PC-3 (cell line): Measurements from ENCODE around the gene SARNP. TPM values are rescaled to one million over a fixed set of nuclear protein-coding genes. Genes with fewer than 3 reads are reported as not detected.
A peak's percentile ranks its signal among the peaks of the same experiment; 100 is the strongest.

Experiments used
- ATAC-seq: fragments of 200-7000 bp; cut with Tn5 transposase; 2 replicates; pipeline ENCODE4 v1.9.1; 2020; ENCODE audit warnings: mild to moderate bottlenecking, moderate library complexity
- BruUV-seq: library from RNA; stranded (reverse); fragments of 400-500 nt; replicated peaks from 2 replicates; lab custom pipeline; 2021; lab: Mats Ljungman, UMichigan
- CTCF ChIA-PET: fragments of 300-600 bp; sonication (Branson Sonifier 250); formaldehyde crosslinking; loops from one replicate; lab custom pipeline; 2022; ENCODE audit warnings: antibody characterized with exemption; lab: Charles Lee
- POLR2A ChIA-PET: fragments of 300-600 bp; sonication (Branson Sonifier 250); formaldehyde crosslinking; loops from one replicate; lab custom pipeline; 2022; ENCODE audit warnings: antibody characterized with exemption; ENCODE audit not compliant: unreplicated experiment; lab: Charles Lee
- DNase-seq: peaks from one replicate; pipeline ENCODE4 v3.0.0-alpha.2; 2015
- H2AFZ ChIP-seq: fragments of 300-600 bp; sonication (generic); 2 replicates; pipeline ENCODE4 v1.6.0; 2016; ENCODE audit warnings: antibody characterized with exemption, low read length
- H3F3A ChIP-seq: fragments of 300-600 bp; sonication (generic); one replicate; pipeline ENCODE4 v1.6.0; 2017; ENCODE audit warnings: antibody characterized with exemption, low read length, control low read depth, mild to moderate bottlenecking; ENCODE audit not compliant: unreplicated experiment
- H3K27ac ChIP-seq: fragments of 300-600 bp; sonication (generic); 2 replicates; pipeline ENCODE4 v1.5.1; 2016; ENCODE audit warnings: mild to moderate bottlenecking, low read length
- H3K27me3 ChIP-seq: fragments of 300-600 bp; sonication (generic); 2 replicates; pipeline ENCODE4 v1.6.1; 2016; ENCODE audit warnings: low read length, mixed read lengths
- H3K36me3 ChIP-seq: fragments of 300-600 bp; sonication (generic); 2 replicates; pipeline ENCODE4 v1.6.1; 2016; ENCODE audit warnings: low read depth, mixed run types, low read length, mixed read lengths
- H3K4me1 ChIP-seq: fragments of 300-600 bp; sonication (generic); 2 replicates; pipeline ENCODE4 v1.5.1; 2016; ENCODE audit warnings: low read length; ENCODE audit not compliant: insufficient read depth
- H3K4me2 ChIP-seq: fragments of 300-600 bp; sonication (generic); 2 replicates; pipeline ENCODE4 v1.6.0; 2016; ENCODE audit warnings: low read length
- H3K4me3 ChIP-seq: fragments of 300-600 bp; sonication (generic); 2 replicates; pipeline ENCODE4 v1.5.1; 2016; ENCODE audit warnings: mild to moderate bottlenecking, low read length, mixed read lengths
- H3K79me2 ChIP-seq: fragments of 300-600 bp; sonication (generic); 2 replicates; pipeline ENCODE4 v1.6.1; 2017; ENCODE audit warnings: low read length, mixed read lengths
- H3K9ac ChIP-seq: fragments of 300-600 bp; sonication (generic); 2 replicates; pipeline ENCODE4 v1.6.0; 2016; ENCODE audit warnings: mild to moderate bottlenecking, low read length
- H3K9me2 ChIP-seq: fragments of 300-600 bp; sonication (generic); replicated peaks from 2 replicates; pipeline ENCODE4 v1.6.1; 2016; ENCODE audit warnings: mixed run types, low read length, mixed read lengths
- H3K9me3 ChIP-seq: fragments of 300-600 bp; sonication (generic); 2 replicates; pipeline ENCODE4 v1.6.1; 2016; ENCODE audit warnings: low read length, mixed read lengths
- H4K20me1 ChIP-seq: fragments of 300-600 bp; sonication (generic); 2 replicates; pipeline ENCODE4 v1.6.1; 2016; ENCODE audit warnings: low read length, mixed read lengths
- EZH2 ChIP-seq: fragments of 300-600 bp; sonication (generic); IDR thresholded peaks from one replicate; pipeline ENCODE4 v1.6.1; 2017; ENCODE audit warnings: antibody characterized with exemption, mild to moderate bottlenecking, low read length; ENCODE audit not compliant: unreplicated experiment
- EZH2phosphoT487 ChIP-seq: fragments of 300-600 bp; sonication (generic); IDR thresholded peaks from 2 replicates; pipeline ENCODE4 v1.6.1; 2018; ENCODE audit warnings: mild to moderate bottlenecking, antibody characterized with exemption, low read length, borderline replicate concordance
- intact Hi-C: fragments of 100-400 bp; cut with micrococcal nuclease; formaldehyde crosslinking; loops from 2 replicates; pipeline ENCODE4 v1.9.0; 2023
- total RNA-seq: library from RNA; depleted of rRNA; stranded (reverse); fragments of >200 nt; gene quantifications from 2 replicates; pipeline ENCODE4 v1.2.3, GENCODE V29; 2014
- TF ChIP-seq, protein P1 (sequence below): fragments of 300-600 bp; sonication (generic); conservative IDR thresholded peaks from 2 replicates; pipeline ENCODE4 v1.5.1; 2017; ENCODE audit warnings: antibody characterized with exemption, low read depth, mild to moderate bottlenecking, low read length

SARNP gene
- total RNA-seq, 1 experiment from 2014 or later: 103 TPM

DNA sequence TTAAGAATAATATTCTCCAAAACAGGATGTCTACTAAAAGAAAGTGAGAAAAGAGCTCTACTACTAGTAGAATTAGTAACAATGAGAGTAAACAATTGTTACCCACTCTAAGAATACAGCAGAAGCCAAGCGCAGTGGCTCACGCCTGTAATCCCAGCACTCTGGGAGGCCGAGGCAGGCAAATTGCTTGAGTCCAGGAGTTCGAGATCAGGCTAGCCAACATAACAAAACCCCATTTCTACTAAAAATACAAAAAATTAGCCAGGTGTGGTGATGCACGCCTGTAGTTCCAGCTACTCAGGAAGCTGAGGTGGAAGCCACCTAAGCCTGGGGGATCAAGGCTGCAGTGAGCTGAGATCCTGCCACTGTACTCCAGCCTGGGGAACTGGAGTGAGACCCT is 7.2 kb upstream of the SARNP start:
- Histone ChIP-seq H3K9ac (no peak overlapping the region), H3F3A (no peaks in the 10 kb centered on the region), H2AFZ (no peak overlapping the region), H3K27me3 (no peaks in the 10 kb centered on the region), H3K4me1 (peaks cover 24% of the 10 kb centered on the region), H3K9me3 (no peaks in the 10 kb centered on the region), H3K4me2 (peak overlapping the region; percentile 39), H3K79me2 (peaks cover 54% of the 10 kb centered on the region), H3K4me3 (peak overlapping the region; percentile 29; the same call in 1 of the 2 replicates), H3K27ac (no peak overlapping the region), H4K20me1 (no peaks in the 10 kb centered on the region), H3K36me3 (peaks cover 31% of the 10 kb centered on the region), H3K9me2 (no peaks in the 10 kb centered on the region)
- DNase-seq (no peak), ATAC-seq (no peak)
- intact Hi-C loops: no loop called here
- POLR2A ChIA-PET: no interaction called here
- TF ChIP-seq, protein P1, sequence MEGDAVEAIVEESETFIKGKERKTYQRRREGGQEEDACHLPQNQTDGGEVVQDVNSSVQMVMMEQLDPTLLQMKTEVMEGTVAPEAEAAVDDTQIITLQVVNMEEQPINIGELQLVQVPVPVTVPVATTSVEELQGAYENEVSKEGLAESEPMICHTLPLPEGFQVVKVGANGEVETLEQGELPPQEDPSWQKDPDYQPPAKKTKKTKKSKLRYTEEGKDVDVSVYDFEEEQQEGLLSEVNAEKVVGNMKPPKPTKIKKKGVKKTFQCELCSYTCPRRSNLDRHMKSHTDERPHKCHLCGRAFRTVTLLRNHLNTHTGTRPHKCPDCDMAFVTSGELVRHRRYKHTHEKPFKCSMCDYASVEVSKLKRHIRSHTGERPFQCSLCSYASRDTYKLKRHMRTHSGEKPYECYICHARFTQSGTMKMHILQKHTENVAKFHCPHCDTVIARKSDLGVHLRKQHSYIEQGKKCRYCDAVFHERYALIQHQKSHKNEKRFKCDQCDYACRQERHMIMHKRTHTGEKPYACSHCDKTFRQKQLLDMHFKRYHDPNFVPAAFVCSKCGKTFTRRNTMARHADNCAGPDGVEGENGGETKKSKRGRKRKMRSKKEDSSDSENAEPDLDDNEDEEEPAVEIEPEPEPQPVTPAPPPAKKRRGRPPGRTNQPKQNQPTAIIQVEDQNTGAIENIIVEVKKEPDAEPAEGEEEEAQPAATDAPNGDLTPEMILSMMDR: no peak
- TF ChIP-seq EZH2phosphoT487 (no peak), EZH2 (no peak)
- BruUV-seq: no TSS peak
- CTCF ChIA-PET: no interaction called here

DNA sequence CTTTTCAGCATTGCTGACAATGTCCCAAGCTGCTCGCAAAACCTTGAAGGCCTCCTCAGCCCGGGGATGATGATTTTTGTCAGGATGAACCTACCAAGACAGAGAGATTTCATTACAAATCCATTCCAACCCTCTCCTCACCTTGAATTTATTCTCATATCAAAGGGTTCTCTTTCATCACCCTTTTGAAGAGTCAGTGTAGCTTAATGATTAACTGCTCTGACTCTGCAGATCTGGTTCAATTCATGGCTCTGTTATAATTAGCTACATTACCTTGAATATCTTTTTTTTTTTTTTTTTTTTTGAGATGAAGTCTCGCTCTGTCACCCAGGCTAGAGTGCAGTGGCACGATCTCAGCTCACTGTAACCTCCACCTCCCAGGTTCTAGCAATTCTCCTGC is 5.9 kb upstream of the SARNP start:
- Histone ChIP-seq H3K27ac (no peak overlapping the region), H3K9ac (no peak overlapping the region), H4K20me1 (no peaks in the 10 kb centered on the region), H3K4me3 (no peak overlapping the region), H3K4me2 (no peak overlapping the region), H3K36me3 (peaks cover 38% of the 10 kb centered on the region), H3K27me3 (no peaks in the 10 kb centered on the region), H3K9me3 (no peaks in the 10 kb centered on the region), H3F3A (no peaks in the 10 kb centered on the region), H3K79me2 (peaks cover 59% of the 10 kb centered on the region), H3K4me1 (peaks cover 27% of the 10 kb centered on the region), H3K9me2 (no peaks in the 10 kb centered on the region), H2AFZ (no peak overlapping the region)
- intact Hi-C loops: no loop called here
- no TSS peak for BruUV-seq
- DNase-seq (no peak), ATAC-seq (no peak)
- ChIA-PET CTCF (interaction anchor here (0.6 to 0.9 kb wide), 2 partner anchors 30 to 85 kb away, joined by 4 to 5 read pairs; no protein-coding TSS in a partner anchor), POLR2A (no interaction called here)
- TF ChIP-seq EZH2phosphoT487: no peak

DNA sequence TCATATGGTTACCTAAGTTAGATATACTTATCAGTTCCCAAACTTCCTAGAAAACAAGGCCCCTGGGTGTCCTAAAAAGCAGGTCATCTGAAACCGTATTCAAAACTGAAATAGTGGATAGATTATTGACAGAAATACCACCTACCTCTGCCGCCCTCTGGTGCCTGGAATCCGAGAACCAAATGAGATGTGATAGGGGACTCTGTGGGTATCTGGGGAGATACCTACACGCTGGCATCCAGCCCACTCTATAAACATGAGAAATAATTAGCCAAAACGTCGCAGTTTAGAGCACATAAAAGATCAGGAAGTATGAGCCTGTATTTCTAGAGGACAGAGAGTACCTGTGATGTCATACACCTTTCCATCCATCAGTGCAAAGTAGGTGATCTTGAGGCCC is 4.7 kb upstream of the SARNP start:
- Histone ChIP-seq H3K4me3 (no peak overlapping the region), H3K27ac (no peak overlapping the region), H3K4me1 (peaks cover 15% of the 10 kb centered on the region), H3K9ac (no peak overlapping the region), H3K9me2 (no peaks in the 10 kb centered on the region), H4K20me1 (no peaks in the 10 kb centered on the region), H3K9me3 (no peaks in the 10 kb centered on the region), H3K27me3 (no peaks in the 10 kb centered on the region), H3K4me2 (no peak overlapping the region), H3K79me2 (peaks cover 53% of the 10 kb centered on the region), H2AFZ (no peak overlapping the region), H3K36me3 (peaks cover 38% of the 10 kb centered on the region), H3F3A (no peaks in the 10 kb centered on the region)
- no peak for TF ChIP-seq EZH2
- TF ChIP-seq, protein P1: peak; percentile 50
- intact Hi-C loops: no loop called here
- ChIA-PET POLR2A (no interaction called here), CTCF (no interaction called here)
- BruUV-seq: no TSS peak
- ATAC-seq (no peak), DNase-seq (peak; percentile 21)
